ENCODE results near the gene CYBC1.
A peak's percentile ranks its signal among the peaks of the same experiment; 100 is the strongest.

Gene CYBC1

DNA sequence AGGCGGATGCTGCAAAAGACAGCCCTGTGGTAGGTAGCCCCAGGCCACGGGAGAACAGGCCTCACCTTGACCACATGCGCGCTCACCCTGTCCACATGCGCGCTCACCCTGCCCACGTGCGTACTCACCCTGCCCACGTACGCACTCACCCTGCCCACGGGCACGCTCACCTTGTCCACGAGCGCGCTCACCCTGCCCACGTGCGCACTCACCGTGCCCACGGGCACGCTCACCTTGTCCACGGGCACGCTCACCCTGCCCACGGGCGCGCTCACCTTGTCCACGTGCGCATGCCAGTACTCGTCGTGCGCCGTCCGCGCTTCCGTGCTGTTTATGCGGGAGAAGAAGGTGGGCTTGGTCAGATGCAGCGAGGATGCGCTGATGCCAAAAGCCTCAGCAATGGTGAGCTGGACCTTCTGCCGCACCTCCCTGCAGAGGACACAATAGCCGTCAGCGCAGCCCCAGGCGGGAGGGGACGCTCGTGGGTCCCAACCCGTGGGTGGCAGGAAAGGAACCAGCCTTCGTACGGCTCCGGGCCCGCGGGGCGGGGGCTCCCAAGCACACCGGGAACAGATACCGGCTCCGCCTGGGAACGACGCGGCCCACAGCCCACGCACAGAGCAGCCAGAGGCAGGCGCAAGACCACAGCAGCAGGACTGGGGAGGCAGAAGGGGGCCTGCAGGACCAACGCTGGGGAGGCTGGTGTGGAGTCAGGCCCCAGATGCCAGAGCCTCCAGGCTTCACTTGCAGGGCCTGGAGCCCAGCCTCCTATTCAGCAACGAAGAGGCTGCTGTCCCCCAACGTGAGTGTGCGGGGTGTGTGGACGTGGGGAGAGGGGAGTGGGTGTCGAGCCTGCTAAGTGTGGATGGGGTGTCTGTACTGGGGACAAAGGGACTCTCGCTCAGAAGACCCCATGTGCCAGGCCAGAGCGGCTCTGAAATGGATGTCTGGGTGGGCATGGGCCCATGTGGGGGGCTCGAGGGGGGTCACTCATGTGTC lies 46.6 kb downstream of the CYBC1 start:
- DNase-seq (ENCODE audit: extremely low read depth, low read depth) = no peak
- TF ChIP-seq, protein P1, sequence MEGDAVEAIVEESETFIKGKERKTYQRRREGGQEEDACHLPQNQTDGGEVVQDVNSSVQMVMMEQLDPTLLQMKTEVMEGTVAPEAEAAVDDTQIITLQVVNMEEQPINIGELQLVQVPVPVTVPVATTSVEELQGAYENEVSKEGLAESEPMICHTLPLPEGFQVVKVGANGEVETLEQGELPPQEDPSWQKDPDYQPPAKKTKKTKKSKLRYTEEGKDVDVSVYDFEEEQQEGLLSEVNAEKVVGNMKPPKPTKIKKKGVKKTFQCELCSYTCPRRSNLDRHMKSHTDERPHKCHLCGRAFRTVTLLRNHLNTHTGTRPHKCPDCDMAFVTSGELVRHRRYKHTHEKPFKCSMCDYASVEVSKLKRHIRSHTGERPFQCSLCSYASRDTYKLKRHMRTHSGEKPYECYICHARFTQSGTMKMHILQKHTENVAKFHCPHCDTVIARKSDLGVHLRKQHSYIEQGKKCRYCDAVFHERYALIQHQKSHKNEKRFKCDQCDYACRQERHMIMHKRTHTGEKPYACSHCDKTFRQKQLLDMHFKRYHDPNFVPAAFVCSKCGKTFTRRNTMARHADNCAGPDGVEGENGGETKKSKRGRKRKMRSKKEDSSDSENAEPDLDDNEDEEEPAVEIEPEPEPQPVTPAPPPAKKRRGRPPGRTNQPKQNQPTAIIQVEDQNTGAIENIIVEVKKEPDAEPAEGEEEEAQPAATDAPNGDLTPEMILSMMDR (IDR thresholded peaks at IDR 0.05; ENCODE audit: low read depth, low read length, missing control alignments) = no peak
- no peak overlapping the region for H3K4me3 ChIP-seq (replicated peaks; ENCODE audit: low read depth, low read length)

DNA sequence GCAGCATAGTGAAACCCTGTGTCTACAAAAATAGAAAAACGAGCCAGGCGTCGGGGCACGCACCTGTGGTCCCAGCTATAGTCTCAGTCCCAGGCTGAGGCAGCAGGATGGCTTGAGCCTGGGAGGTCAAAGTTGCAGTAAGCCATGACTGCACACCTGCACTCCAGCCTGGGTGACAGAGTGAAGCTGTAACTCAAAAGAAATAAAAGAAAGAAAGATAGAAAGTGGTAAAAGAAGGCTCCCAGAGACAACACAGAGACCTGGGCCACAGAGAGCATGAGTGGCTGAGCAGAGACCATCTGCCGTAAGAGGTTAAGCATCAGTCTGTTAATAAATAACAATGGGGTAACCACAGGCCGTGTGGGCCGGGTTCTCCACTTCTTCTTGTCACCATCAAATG lies 47.7 kb downstream of the CYBC1 start:
- H3K4me3 ChIP-seq (replicated peaks; ENCODE audit: low read depth, low read length) = no peak overlapping the region
- no peak for DNase-seq (ENCODE audit: extremely low read depth, low read depth)
- TF ChIP-seq, protein P1 (IDR thresholded peaks at IDR 0.05; ENCODE audit: low read depth, low read length, missing control alignments) = no peak

DNA sequence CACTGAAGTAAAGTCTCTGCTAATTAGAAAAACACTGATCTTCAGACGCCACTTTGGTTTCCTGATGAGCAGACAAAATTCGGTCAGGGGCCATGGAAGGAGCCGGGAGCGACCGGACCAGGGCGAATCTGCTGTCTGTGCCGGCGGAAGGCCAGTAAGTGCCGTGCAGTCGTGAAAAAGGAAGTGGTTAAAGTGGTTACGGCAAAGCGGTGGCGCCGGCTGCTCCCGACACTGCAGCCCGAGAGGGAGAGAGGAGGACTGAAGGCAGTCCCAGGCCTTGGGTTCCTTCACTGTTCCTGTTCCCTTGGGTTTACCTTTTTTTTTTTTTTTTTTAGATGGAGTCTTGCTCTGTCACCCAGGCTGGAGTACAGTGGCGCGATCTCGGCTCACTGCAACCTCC lies 49.7 kb downstream of the CYBC1 start:
- TF ChIP-seq, protein P1 (IDR thresholded peaks at IDR 0.05; ENCODE audit: low read depth, low read length, missing control alignments) = no peak
- no peak overlapping the region for H3K4me3 ChIP-seq (replicated peaks; ENCODE audit: low read depth, low read length)
- DNase-seq (ENCODE audit: extremely low read depth, low read depth) = no peak

DNA sequence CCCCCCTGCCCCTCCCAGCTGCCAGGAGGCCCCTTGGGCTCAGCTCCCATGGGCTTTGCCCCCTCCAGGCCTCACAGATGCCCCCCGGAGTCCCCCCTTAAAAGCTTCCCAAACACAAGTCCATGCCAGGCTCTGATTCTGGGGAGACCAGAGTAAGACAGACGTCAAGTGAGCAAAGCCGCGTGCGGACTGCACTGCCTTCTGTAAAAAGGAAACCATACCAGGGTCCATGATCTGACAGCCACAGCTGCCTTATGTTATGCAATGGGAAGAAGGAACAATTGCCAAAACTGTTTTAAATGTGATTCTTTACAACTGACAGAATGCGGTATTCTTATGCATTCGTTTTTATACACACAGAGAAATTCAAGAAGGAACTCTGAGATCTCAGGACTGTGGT lies 50.3 kb downstream of the CYBC1 start:
- TF ChIP-seq, protein P1 (IDR thresholded peaks at IDR 0.05; ENCODE audit: low read depth, low read length, missing control alignments) = no peak
- no peak overlapping the region for H3K4me3 ChIP-seq (replicated peaks; ENCODE audit: low read depth, low read length)
- DNase-seq (ENCODE audit: extremely low read depth, low read depth) = no peak

DNA sequence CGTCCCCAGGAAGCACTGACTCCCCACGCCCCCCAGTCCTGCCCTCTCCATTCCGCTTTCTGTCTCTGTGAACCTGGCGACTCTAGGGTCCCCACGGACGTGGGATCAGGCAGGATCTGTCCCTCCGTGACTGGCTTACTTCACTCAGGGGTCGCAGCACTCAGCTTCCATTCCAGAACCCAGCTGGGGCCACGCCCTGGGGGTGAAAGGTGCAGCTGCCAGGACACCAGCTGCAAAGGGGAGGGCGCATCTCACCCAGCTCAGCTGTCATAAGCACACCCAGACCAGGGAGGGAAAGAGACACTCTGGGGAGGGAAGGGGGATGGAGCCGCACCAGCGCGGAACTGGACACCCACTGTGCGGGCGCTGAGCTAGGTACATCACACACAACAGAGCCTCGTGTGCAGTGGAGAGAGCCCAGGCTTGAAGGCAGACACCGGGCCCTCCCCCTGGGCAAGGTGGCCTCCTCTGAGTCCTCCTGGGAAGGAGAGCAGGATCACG lies 50.9 kb downstream of the CYBC1 start:
- TF ChIP-seq, protein P1 (IDR thresholded peaks at IDR 0.05; ENCODE audit: low read depth, low read length, missing control alignments) = no peak
- H3K4me3 ChIP-seq (replicated peaks; ENCODE audit: low read depth, low read length) = 0 out of 2 replicates have a peak overlapping the region, but pooled peaks have one; percentile 1
- no peak for DNase-seq (ENCODE audit: extremely low read depth, low read depth)

DNA sequence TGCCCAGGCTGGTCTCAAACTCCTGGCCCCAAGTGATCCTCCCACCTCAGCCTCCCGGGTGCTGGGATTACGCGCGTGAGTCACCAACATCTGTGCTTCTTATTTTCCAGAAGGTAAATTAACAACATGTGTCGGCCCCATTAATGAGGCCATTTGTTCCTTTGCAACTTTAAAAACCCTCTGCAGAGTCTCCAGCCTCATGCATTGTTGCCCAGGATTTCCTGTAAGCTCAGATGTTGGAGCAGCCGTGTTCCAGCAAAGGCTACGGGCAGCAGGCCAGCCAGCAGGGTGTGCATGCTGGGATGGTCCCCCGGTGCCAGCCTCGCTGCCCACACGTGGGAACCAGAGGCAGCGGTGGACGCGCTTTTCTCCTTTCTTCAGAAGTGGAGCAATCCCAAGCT lies 51.5 kb downstream of the CYBC1 start:
- DNase-seq (ENCODE audit: extremely low read depth, low read depth) = peak; percentile 97
- H3K4me3 ChIP-seq (replicated peaks; ENCODE audit: low read depth, low read length) = 0 out of 2 replicates have a peak overlapping the region, but pooled peaks have one; percentile 1
- TF ChIP-seq, protein P1 (IDR thresholded peaks at IDR 0.05; ENCODE audit: low read depth, low read length, missing control alignments) = no peak

Measured in HFF-Myc (cell line).